Measurements from ENCODE around the gene UCN. TPM values are rescaled to one million over a fixed set of nuclear protein-coding genes. Genes with fewer than 3 reads are reported as not detected.
"Not testable (repeated sequence)": the region's sequence is repeated elsewhere in the genome, so short reads cannot be mapped to it uniquely, and the experiment has no call there.

Gene UCN
- total and polyA plus RNA-seq, 4 donors = 0.25 to 0.83 (median 0.42) TPM; not detected in 1

- H3K4me1 ChIP-seq (ENCODE audit: control insufficient read depth in 4 of 4, insufficient read depth in 4 of 4, low read length in 3 of 4) = peaks cover 3 to 28% (median 10%) of the 10 kb centered on the region in 4 donors
- DNase-seq (ENCODE audit: low spot score) = no peak
- TF ChIP-seq TAF1 (conservative IDR thresholded peaks at IDR 0.05) = no peak
- peak; percentile 92 for TF ChIP-seq CTCF (IDR thresholded peaks at IDR 0.05; ENCODE audit: low read depth, low read length, missing input control)
- no peak for TF ChIP-seq HNF4G (IDR thresholded peaks at IDR 0.05)
- TF ChIP-seq RAD21 (IDR thresholded peaks at IDR 0.05) = peak; percentile 87 to 91
- TF ChIP-seq RXRA (IDR thresholded peaks at IDR 0.05) = peak; percentile 43 to 52
- TF ChIP-seq, protein P1, sequence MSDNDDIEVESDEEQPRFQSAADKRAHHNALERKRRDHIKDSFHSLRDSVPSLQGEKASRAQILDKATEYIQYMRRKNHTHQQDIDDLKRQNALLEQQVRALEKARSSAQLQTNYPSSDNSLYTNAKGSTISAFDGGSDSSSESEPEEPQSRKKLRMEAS (IDR thresholded peaks at IDR 0.05) = no peak
- no peak for TF ChIP-seq FOXA2 (IDR thresholded peaks at IDR 0.05)
- TF ChIP-seq, protein P2, sequence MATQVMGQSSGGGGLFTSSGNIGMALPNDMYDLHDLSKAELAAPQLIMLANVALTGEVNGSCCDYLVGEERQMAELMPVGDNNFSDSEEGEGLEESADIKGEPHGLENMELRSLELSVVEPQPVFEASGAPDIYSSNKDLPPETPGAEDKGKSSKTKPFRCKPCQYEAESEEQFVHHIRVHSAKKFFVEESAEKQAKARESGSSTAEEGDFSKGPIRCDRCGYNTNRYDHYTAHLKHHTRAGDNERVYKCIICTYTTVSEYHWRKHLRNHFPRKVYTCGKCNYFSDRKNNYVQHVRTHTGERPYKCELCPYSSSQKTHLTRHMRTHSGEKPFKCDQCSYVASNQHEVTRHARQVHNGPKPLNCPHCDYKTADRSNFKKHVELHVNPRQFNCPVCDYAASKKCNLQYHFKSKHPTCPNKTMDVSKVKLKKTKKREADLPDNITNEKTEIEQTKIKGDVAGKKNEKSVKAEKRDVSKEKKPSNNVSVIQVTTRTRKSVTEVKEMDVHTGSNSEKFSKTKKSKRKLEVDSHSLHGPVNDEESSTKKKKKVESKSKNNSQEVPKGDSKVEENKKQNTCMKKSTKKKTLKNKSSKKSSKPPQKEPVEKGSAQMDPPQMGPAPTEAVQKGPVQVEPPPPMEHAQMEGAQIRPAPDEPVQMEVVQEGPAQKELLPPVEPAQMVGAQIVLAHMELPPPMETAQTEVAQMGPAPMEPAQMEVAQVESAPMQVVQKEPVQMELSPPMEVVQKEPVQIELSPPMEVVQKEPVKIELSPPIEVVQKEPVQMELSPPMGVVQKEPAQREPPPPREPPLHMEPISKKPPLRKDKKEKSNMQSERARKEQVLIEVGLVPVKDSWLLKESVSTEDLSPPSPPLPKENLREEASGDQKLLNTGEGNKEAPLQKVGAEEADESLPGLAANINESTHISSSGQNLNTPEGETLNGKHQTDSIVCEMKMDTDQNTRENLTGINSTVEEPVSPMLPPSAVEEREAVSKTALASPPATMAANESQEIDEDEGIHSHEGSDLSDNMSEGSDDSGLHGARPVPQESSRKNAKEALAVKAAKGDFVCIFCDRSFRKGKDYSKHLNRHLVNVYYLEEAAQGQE (IDR thresholded peaks at IDR 0.05) = no peak
- TF ChIP-seq ATF3 (IDR thresholded peaks at IDR 0.05) = no peak
- TF ChIP-seq EGR1 (IDR thresholded peaks at IDR 0.05; ENCODE audit: low read depth in 2 of 2) = no peak
- no peak for TF ChIP-seq SP1 (IDR thresholded peaks at IDR 0.05)
- peak; percentile 40 for TF ChIP-seq NR2F2 (IDR thresholded peaks at IDR 0.05)
- TF ChIP-seq GABPA (IDR thresholded peaks at IDR 0.05 in 1 of 2, conservative IDR thresholded peaks at IDR 0.05 in 1 of 2) = peak in 1 of 2 donors; percentile 41
- peak in 1 of 2 donors; percentile 15 for TF ChIP-seq HNF4A (conservative IDR thresholded peaks at IDR 0.05)
- no peak for TF ChIP-seq ZBTB33 (IDR thresholded peaks at IDR 0.05)
- TF ChIP-seq FOXA1 (IDR thresholded peaks at IDR 0.05) = no peak
- TF ChIP-seq JUND (IDR thresholded peaks at IDR 0.05) = no peak
- TF ChIP-seq YY1 (IDR thresholded peaks at IDR 0.05) = peak; percentile 62
- no peak overlapping the region for H3K9ac ChIP-seq (ENCODE audit: low read depth in 1 of 2, low read length in 2 of 2)
- 16% methylated on average over 25 of the region's 25 CpGs for WGBS
- H3K36me3 ChIP-seq (ENCODE audit: control insufficient read depth in 4 of 4, insufficient read depth in 3 of 4, low read depth in 1 of 4, low read length in 3 of 4) = no peaks in the 10 kb centered on the region
- H3K9me3 ChIP-seq (ENCODE audit: control insufficient read depth in 4 of 4, low read length in 3 of 4) = no peaks in the 10 kb centered on the region
- peak overlapping the region in 1 of 3 donors; percentile 9 for H3K4me3 ChIP-seq (ENCODE audit: low read depth in 1 of 3, low read length in 3 of 3)
- H3K27ac ChIP-seq (ENCODE audit: low read depth in 1 of 2, low read length in 2 of 2) = no peak overlapping the region
- H3K27me3 ChIP-seq (ENCODE audit: control insufficient read depth in 4 of 4, insufficient read depth in 4 of 4, low read length in 3 of 4) = peaks cover 0 to 3% (median 0%) of the 10 kb centered on the region in 4 donors
Observed at GRCh38 chr2:27303093-27304025, 4.9 kb downstream of the UCN start.

GRCh38 chr2:27300606-27301005 lies 7.6 kb downstream of the UCN start:
- not testable (repeated sequence) for H3K9me3 ChIP-seq (ENCODE audit: control insufficient read depth in 4 of 4, low read length in 3 of 4); DNase-seq (ENCODE audit: low spot score); H3K4me1 ChIP-seq (ENCODE audit: control insufficient read depth in 4 of 4, insufficient read depth in 4 of 4, low read length in 3 of 4); H3K27ac ChIP-seq (ENCODE audit: low read depth in 1 of 2, low read length in 2 of 2); H3K36me3 ChIP-seq (ENCODE audit: control insufficient read depth in 4 of 4, insufficient read depth in 3 of 4, low read depth in 1 of 4, low read length in 3 of 4); H3K27me3 ChIP-seq (ENCODE audit: control insufficient read depth in 4 of 4, insufficient read depth in 4 of 4, low read length in 3 of 4); H3K4me3 ChIP-seq (ENCODE audit: low read depth in 1 of 3, low read length in 3 of 3); H3K9ac ChIP-seq (ENCODE audit: low read depth in 1 of 2, low read length in 2 of 2)
- WGBS = 90% methylated on average over 4 of the region's 4 CpGs

Measured in liver (tissue), 9 donors.